Anterior cingulate cortex (tissue), 58 donors: Measurements from ENCODE around the gene RGS21.

ENCODE experiments used
- DNase-seq, 58 donors: peaks; one replicate each; lab custom pipeline; 2025; lab: John Stamatoyannopoulos, UW

The RGS21 gene

GRCh38 chr1:192378276-192378675 is 61.5 kb downstream of the RGS21 start:
- no peak for DNase-seq

- no peak for DNase-seq
Observed at GRCh38 chr1:192378878-192379277, 62.1 kb downstream of the RGS21 start.

GRCh38 chr1:192379554-192379953 is 62.8 kb downstream of the RGS21 start:
- no peak for DNase-seq

- DNase-seq = no peak
Observed at GRCh38 chr1:192382758-192383157, 66.0 kb downstream of the RGS21 start.

GRCh38 chr1:192386051-192386650 is 69.4 kb downstream of the RGS21 start:
- DNase-seq = no peak

- DNase-seq = no peak
Observed at GRCh38 chr1:192395211-192395610, 78.4 kb downstream of the RGS21 start.

GRCh38 chr1:192395895-192396294 is 79.1 kb downstream of the RGS21 start:
- no peak for DNase-seq

GRCh38 chr1:192399161-192399560 is 82.4 kb downstream of the RGS21 start:
- DNase-seq = no peak

GRCh38 chr1:192401825-192402224 is 85.0 kb downstream of the RGS21 start:
- DNase-seq = no peak

- no peak for DNase-seq
Observed at GRCh38 chr1:192402571-192402970, 85.8 kb downstream of the RGS21 start.

- no peak for DNase-seq
Observed at GRCh38 chr1:192407206-192407605, 90.4 kb downstream of the RGS21 start.
